GM18526 (cell line): ENCODE results near the gene EYA2.

ENCODE experiments used
- POLR2A ChIP-seq: IDR thresholded peaks from 3 replicates; pipeline ENCODE4 v1.6.1; 2011; ENCODE audit not compliant: insufficient read length; ENCODE audit errors: extremely low read depth

Gene EYA2

DNA sequence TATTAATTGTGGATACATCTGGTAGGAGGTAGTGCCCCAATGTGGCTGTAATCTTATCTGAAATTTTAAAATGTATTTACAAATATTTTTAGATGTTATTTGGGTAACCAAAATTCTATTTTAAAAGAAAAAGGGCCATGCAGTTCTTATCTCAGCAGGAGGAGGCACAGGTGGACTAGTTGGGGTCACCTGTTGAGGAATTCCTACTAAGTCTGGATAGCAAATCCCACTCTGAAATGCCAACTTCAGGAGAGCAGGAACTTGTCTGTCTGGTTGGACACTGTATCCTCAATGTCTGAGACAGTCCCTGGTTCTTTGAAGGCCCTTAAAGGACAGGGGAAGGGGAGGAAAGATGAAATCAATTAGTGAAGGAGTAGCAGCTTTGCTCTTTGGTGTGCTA, 82.6 kb downstream of the EYA2 start:
- no peak for TF ChIP-seq POLR2A

DNA sequence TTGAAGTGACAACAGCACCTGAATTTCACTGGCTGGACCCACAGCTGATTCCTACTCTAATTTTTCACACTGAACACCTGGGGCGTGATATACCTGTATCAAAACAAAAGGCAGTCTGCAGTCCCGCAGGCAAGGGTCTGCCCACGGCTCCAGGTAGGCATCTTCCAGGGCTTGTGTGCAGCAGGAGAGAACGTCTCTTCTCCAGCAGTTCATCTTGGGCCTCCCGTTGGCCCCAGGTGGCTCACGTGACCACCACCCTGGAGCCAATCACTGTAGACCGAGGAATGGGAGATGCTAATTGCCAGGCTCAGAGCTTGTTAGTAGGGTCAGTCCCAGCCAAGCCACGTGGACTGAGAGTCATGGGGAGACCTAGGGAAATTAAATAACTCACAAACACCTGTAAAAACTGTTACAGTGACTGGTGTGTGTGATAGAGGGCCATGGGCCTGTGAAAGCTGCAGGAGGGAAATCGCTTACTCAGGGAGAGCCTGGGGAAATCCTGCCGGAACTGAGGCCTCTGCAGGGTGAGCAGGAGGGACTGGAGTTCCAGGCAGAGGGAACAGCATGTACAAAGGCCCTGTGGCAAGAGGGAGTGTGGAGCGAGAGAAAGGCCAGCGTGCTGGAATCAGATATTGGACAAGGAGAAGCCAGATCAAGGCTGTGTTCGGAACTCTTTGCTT, 83.4 kb downstream of the EYA2 start:
- TF ChIP-seq POLR2A, result no peak

DNA sequence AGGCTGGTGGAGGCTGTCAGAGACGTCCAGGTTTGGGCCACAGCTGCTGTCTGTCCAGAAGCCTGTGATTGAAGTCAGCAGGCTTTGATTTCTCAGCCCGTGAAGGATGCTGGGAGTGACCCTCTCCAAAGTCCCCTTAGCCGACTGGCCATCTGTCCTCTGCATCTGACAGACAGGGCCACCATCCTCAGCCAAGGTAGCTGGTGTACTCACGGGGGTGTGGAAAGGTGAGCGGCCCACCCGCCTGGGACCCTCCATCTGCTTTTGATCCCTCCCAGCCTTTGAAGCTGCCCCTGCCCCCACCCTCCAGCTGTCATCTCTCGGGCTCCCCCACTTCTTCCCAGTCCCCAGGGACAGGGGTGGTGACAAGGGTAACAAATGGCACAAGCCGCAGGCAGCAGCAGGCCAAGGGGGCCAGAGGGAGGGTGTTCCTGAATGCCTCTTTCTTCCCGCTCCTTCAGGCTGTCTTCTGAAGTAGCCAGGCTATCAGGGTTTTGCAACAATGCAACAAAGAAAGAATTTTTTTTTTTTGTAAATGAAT, 84.4 kb downstream of the EYA2 start:
- no peak for TF ChIP-seq POLR2A

DNA sequence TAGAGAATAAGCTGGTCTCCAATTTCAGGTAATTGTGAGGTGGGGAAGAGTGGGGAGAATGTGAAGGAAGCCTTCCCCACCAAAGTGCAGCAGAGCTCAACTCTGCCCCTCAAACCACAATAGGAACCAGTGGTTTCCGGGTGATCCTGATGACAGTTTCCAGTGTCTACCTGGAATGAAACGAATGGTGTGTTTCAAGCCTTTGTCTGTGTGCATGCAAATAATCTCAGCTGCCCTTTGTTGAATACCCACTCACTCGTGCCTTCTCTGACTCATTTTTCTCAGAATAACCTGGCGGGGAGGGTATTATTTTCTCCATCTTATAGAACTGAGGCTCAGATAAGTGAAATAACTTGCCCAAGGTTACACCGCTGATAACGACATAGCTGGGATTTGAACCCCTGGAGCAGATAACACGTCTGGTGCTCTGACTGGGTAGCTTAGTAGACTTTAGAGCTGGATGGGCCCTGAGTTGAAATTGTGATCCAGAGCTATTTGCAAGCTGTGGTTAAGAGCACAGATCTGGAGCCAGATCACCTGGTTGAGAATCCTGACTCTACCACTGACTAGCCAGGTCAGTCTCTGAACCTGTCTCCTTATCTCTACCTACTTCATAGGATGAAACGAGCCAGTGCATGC, 85.1 kb downstream of the EYA2 start:
- no peak for TF ChIP-seq POLR2A

DNA sequence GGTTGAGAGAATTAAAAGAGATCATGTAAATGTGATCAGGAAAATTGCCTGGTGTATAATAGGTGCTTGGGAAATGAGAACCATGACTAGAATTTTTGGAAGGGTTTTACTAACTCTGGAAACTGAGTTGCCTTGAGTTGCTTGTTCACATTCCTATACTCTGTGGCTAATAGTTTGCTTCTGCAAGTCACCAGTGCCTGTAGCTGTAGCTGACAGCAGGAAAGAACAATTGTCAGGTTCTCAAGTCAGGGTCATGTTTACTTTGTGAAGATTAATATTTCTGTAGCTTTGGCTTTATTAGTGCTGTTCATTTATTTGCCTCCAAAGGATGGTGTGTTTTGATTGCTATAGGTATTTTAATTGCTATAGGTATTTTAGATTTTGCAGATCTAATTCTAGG, 86.5 kb downstream of the EYA2 start:
- TF ChIP-seq POLR2A, result no peak

DNA sequence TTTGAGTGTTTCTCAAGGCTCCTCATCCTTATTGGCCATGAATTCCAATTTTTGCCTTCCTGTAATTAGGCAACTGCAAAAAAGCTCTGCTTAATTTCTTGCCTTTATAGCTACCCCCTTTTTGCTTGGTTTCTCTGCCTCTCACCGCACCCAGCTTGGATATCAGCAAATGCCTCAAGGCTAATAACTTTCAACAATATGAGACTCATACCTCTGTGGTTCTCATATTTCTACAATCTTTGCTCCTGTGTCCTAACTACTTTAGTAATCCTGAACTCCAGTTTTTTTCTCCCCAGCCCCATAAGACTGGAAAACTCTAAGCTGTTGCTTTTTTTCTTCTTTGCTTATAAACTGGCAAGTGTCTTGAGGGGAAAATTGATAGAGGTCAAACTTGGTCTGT, 88.8 kb downstream of the EYA2 start:
- no peak for TF ChIP-seq POLR2A

DNA sequence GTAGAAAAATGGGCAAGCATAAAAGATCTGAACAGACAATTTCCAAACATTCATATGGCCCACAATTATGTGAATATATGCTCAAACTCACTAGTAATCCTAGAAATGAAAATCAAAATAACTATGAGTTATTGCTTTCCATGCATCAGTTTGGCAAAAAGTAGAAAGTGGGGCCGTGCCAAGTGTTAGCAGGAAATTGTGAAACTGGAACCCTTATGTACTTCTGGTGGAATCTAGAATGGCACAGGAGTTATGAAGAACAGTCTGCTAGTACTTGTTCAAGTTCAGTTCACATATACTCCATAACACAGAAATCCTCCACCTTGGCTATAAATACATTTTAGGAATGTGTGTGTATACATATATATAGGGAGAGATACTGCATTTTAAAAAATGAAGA, 89.8 kb downstream of the EYA2 start:
- no peak for TF ChIP-seq POLR2A

DNA sequence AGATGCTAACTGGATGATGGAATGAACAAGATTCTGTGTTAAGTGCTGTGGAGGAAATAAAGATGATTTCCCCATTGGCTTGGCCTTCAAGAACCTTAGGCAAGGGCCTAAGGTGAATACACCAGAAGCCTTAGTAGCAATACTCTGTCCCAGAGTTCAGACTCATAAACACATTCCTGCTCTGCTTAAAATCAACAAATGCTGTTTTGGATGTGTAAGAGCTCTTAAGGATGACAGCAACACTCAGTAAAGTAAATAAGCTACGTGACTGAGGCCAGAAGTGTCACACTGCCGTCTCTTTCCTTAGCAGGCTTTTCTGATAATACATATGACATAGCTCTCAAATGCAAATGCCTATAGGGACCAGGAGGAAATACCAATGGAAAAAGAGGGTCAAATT, 90.6 kb downstream of the EYA2 start:
- TF ChIP-seq POLR2A, result no peak

DNA sequence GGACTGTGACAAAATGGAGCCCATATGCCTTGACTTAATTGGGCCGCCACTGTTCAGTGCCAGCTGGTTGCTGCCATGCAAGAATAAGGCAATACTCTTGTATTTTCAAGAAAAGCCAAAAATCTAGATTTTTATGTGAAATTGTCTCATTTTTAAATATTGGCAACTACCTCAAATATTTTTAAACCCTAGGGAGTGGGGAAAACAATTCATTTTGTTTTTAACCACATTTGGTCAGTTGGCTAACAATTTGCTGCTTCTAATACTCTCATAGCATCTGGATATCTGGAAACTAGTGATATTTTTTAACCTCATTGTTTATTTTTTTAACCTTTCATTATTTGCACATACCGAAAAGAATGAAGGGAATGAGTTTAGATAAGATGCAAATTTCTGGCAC, 91.0 kb downstream of the EYA2 start:
- no peak for TF ChIP-seq POLR2A

DNA sequence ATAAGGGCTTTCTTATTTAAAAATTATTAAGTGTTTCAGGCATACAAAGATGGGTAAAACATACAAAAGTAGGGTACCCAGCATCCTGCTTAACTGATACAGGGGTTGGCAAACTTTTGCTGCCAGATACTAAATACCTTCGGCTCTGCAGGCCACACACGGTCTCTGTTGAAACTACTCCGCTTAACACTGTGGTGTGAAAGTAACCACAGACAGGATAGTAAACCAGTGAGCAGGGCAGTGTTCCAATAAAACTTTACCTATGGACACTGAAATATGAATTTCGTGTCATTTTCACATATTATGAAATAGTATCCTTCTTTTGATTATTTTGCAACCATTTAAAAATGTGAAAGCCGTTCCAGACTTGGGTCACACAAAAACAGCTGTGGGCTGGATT, 92.4 kb downstream of the EYA2 start:
- no peak for TF ChIP-seq POLR2A

DNA sequence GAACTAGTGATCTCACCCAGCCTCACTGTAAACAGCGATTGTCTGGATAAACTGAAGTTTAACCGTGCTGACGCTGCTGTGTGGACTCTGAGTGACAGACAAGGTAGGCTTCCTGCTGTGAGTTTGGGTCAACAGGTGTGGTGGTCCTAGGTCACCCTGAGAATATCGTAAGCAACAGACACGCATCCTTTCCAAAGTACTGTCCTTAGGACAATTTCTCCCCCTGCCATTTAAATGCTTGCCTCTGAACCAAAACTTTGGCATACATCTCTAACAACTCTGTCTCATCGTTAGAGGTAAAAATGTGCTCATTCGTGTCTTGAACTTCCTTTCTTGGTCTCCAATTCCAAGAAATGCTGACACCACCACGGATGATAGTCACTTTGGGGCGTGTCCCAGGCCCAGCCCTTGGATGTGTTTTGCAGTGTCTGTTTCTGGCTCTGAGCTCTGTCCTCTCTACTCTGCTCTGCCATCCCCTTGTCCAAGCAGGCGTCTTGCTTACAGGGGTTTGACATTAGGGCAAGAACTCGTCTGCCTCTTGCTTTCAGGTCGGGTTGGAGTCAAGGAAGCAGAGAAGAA, 95.5 kb downstream of the EYA2 start:
- no peak for TF ChIP-seq POLR2A

DNA sequence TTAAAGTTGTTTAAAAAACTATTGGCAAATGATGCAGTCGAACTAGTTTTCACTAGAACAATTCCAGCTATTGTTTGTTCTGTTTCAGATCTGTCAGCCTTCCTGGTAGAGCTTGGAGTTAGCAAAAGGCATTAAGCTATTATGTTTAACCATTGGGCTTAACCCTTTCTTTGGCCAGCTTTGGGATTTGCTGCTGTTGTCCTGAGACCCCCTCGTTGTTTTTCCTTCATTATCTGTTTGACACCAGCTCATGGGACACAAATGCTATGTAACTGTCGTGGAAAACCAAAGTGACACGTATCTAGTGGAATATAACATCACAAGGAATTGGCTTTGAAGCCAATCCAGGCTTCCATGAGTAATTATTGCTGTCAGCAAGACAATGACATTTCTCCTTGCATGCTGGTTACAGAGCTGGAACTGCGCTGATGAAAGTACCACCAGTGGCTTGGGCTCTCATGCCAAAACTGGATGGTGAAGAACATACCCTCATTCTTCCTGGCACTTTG, 96.0 kb downstream of the EYA2 start:
- TF ChIP-seq POLR2A, result no peak

DNA sequence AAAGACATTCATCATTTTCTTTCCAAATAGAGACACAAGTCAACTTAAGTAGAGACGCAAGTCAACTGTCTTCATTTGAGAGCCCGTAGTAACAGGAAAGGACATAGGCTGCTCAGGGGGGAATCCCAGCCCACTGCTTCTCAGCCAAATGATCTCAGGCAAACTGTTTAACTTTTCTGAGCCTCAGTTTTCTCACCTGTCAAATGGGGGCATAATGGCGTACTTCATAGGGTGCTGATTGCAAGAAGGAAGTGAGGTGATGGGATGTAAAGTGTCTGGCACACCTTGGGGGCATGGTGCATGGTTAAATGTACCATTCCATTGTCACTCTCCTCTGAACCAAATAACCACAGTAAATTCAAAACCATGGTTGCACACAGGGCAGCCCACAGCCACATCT, 96.5 kb downstream of the EYA2 start:
- no peak for TF ChIP-seq POLR2A

DNA sequence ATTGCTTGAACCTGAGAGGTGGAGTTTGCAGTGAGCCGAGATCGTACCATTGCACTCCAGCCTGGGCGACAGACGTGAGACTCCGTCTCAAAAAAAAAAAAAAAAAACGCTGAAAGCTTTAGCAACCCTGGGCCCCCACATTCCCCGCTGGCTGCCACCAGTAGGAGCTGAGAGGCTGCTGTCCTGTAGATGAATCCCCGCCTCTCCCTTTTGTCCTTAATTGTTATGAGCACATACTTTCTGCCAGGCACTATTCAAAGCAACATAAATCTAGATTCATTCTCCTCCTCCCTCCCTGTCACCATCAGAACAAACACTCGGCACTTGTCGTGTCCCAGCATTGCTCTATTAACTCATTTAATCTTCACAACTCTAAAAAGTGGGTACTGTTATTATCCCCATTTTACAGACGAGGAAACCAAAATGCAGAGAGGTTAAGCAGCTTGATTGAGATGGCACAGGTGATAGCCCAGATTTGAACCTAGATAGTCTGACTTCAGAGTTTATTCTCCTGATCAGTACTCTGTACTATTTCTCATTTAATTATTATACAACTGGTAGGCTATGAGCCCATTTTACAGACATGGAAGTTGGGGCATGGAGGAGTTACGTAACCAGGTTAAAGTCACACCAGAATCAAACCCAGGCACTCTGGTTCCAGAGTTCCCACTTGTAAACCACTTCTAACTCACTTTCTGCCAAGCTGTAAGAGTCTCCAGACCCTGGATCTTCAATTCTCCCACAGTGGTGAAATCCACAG, 97.4 kb downstream of the EYA2 start:
- no peak for TF ChIP-seq POLR2A

DNA sequence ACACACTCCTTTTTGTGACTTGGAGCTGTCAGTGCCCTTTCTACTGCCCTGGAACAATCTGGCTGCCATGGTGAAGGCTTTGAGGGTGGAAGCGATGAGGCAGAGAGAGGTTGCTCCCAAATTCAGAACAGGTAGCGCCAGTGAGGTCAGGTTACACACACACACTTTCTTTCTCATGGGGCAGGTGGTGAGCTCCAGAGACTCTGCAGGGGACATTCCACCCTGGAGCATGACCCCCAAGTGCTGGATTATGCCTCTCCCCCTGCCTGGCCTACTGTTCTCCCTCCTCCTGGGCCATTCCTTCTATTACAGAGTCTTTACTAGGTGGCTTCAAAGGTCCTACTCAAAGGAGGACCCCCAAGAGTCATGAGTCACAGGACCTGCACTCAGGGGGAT, 98.0 kb downstream of the EYA2 start:
- no peak for TF ChIP-seq POLR2A
